Fibroblast of lung (primary cell): ENCODE measurements around the gene RAP1A. TPM values are rescaled to one million over a fixed set of nuclear protein-coding genes. Genes with fewer than 3 reads are reported as not detected.

ENCODE experiments used
- DNase-seq, 2 donors: peaks; one replicate each; pipeline versions ENCODE4 v3.0.0 to v3.0.0-alpha.2; 2010; ENCODE audit warnings: low read depth in 2 of 2
- H2AFZ ChIP-seq: 2 replicates; pipeline ENCODE4 v1.5.1; 2012; ENCODE audit warnings: low read length, control low read depth, inconsistent platforms
- H3K27ac ChIP-seq: 2 replicates; pipeline ENCODE4 v1.5.1; 2011; ENCODE audit warnings: low read length, control low read depth; ENCODE audit not compliant: insufficient read depth
- H3K27me3 ChIP-seq: 2 replicates; pipeline ENCODE4 v1.5.1; 2011; ENCODE audit warnings: mild to moderate bottlenecking, low read length; ENCODE audit not compliant: control insufficient read depth, insufficient read depth
- H3K36me3 ChIP-seq: 2 replicates; pipeline ENCODE4 v1.5.1; 2011; ENCODE audit warnings: low read length; ENCODE audit not compliant: control insufficient read depth, insufficient read depth
- H3K4me1 ChIP-seq: 2 replicates; pipeline ENCODE4 v1.5.1; 2011; ENCODE audit warnings: low read length; ENCODE audit not compliant: control insufficient read depth, insufficient read depth; ENCODE audit errors: extremely low read depth
- H3K4me2 ChIP-seq: 2 replicates; pipeline ENCODE4 v1.5.1; 2011; ENCODE audit warnings: low read length, control low read depth; ENCODE audit not compliant: insufficient read depth; ENCODE audit errors: extremely low read depth
- H3K4me3 ChIP-seq, 4 experiments: fragments of 200-600 bp in 1 of 4; sonication (generic) in 1 of 4; replicated peaks in 1 of 4; 2 replicates each; pipeline ENCODE4 v1.5.1; 2011 to 2016; ENCODE audit warnings: low read length in 4 of 4, low read depth in 3 of 4, mild to moderate bottlenecking in 3 of 4, control low read depth in 2 of 4, inconsistent platforms in 1 of 4, mixed read lengths in 1 of 4; ENCODE audit not compliant: insufficient read depth in 1 of 4; ENCODE audit errors: control extremely low read depth in 1 of 4
- H3K79me2 ChIP-seq: 2 replicates; pipeline ENCODE4 v1.5.1; 2012; ENCODE audit warnings: mild to moderate bottlenecking, low read length, inconsistent platforms; ENCODE audit not compliant: control insufficient read depth, insufficient read depth
- H3K9ac ChIP-seq: 2 replicates; pipeline ENCODE4 v1.5.1; 2011; ENCODE audit warnings: mild to moderate bottlenecking, low read length, control low read depth; ENCODE audit not compliant: insufficient read depth
- H3K9me3 ChIP-seq: 2 replicates; pipeline ENCODE4 v1.5.1; 2012; ENCODE audit warnings: low read depth, low read length; ENCODE audit not compliant: control insufficient read depth, insufficient read depth
- H4K20me1 ChIP-seq: 2 replicates; pipeline ENCODE4 v1.5.1; 2011; ENCODE audit warnings: low read length; ENCODE audit not compliant: control insufficient read depth, insufficient read depth; ENCODE audit errors: extremely low read depth
- EZH2 ChIP-seq: IDR thresholded peaks from 2 replicates; pipeline ENCODE4 v1.5.1; 2012; ENCODE audit warnings: low read length, control low read depth, mild to moderate bottlenecking; ENCODE audit errors: missing control alignments
- polyA plus RNA-seq, 2 donors: library from polyadenylated mRNA; depleted of rRNA in 1 of 2; stranded (reverse) in 1 of 2; unstranded in 1 of 2; fragments of >200 nt; gene quantifications; 2 replicates each; pipeline ENCODE4 v1.2.1, GENCODE V29; 2011 to 2012; ENCODE audit warnings: missing spikeins in 1 of 2
- total RNA-seq: library from RNA; depleted of rRNA; stranded (reverse); fragments of >200 nt; gene quantifications from 2 replicates; pipeline ENCODE4 v1.2.1, GENCODE V29; 2014
- TF ChIP-seq, protein P1 (sequence below), 2 donors: IDR thresholded peaks in 1 of 2; conservative IDR thresholded peaks in 1 of 2; 1 replicate in 1 of 2; 2 replicates in 1 of 2; pipeline ENCODE4 v1.5.1; 2011 to 2012; ENCODE audit warnings: low read length in 2 of 2, control low read depth in 1 of 2, inconsistent platforms in 1 of 2, low read depth in 1 of 2, mild to moderate bottlenecking in 1 of 2

RAP1A gene
- total and polyA plus RNA-seq, 2 donors (not counting 1 experiment from before 2014, with no cell fraction given) = 13.5 to 99.5 TPM

DNA sequence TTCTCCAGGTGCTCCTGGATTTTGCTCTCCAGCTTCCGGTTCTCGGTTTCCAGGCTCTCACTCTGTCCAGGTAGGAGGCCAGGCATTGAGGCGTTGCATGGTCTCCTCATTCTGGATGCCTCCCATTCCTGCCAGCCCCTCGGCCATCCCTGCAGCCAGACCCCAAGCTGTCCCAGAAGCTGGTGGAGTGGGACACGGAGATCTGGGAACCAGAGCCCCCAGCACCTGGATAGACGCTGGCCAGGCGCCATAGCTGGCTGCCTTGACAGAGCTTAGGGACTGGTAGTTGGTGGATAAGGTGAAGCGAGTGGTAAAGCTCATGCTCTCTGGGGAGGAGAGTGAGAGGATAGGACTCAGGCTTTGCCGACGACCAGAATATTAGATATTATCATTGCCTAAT, 29.6 kb downstream of the RAP1A start:
- Histone ChIP-seq H3K79me2 (peaks cover 29% of the 10 kb centered on the region), H3K9ac (no peak overlapping the region), H3K4me2 (no peak overlapping the region), H4K20me1 (no peaks in the 10 kb centered on the region), H3K4me1 (no peaks in the 10 kb centered on the region), H3K27ac (no peak overlapping the region), H3K27me3 (no peaks in the 10 kb centered on the region), H3K4me3 (no peak overlapping the region), H3K9me3 (no peaks in the 10 kb centered on the region), H3K36me3 (no peaks in the 10 kb centered on the region), H2AFZ (no peak overlapping the region)
- no peak for TF ChIP-seq EZH2
- TF ChIP-seq, protein P1, sequence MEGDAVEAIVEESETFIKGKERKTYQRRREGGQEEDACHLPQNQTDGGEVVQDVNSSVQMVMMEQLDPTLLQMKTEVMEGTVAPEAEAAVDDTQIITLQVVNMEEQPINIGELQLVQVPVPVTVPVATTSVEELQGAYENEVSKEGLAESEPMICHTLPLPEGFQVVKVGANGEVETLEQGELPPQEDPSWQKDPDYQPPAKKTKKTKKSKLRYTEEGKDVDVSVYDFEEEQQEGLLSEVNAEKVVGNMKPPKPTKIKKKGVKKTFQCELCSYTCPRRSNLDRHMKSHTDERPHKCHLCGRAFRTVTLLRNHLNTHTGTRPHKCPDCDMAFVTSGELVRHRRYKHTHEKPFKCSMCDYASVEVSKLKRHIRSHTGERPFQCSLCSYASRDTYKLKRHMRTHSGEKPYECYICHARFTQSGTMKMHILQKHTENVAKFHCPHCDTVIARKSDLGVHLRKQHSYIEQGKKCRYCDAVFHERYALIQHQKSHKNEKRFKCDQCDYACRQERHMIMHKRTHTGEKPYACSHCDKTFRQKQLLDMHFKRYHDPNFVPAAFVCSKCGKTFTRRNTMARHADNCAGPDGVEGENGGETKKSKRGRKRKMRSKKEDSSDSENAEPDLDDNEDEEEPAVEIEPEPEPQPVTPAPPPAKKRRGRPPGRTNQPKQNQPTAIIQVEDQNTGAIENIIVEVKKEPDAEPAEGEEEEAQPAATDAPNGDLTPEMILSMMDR (conservative IDR thresholded peaks at IDR 0.05 in 1 of 2, IDR thresholded peaks at IDR 0.05 in 1 of 2; ENCODE audit: low read depth in 1 of 2, low read length in 2 of 2) = no peak
- DNase-seq = no peak

DNA sequence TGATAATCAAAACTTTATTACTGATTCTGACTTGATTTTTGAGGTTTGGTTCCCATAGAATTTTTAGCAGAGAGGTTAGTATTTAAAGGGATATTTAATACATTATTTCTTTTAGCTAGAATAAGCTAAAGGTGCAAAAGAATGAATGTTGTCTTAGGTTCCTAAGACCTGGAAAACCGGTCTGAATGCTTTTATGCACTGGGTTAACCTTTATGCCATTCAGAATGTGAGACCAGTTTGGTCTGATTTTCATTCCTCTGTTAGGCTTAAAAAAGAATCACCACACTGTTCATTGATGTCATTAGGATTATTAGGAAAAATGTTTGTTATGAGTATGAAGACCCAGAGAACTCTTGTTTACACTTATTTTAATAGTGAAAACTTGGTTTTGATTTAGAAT, 30.1 kb downstream of the RAP1A start:
- Histone ChIP-seq H4K20me1 (no peaks in the 10 kb centered on the region), H2AFZ (no peak overlapping the region), H3K9me3 (no peaks in the 10 kb centered on the region), H3K4me1 (no peaks in the 10 kb centered on the region), H3K27ac (no peak overlapping the region), H3K9ac (no peak overlapping the region), H3K27me3 (no peaks in the 10 kb centered on the region), H3K4me3 (no peak overlapping the region), H3K79me2 (peaks cover 26% of the 10 kb centered on the region), H3K4me2 (no peak overlapping the region), H3K36me3 (no peaks in the 10 kb centered on the region)
- TF ChIP-seq, protein P1 (conservative IDR thresholded peaks at IDR 0.05 in 1 of 2, IDR thresholded peaks at IDR 0.05 in 1 of 2; ENCODE audit: low read depth in 1 of 2, low read length in 2 of 2) = no peak
- TF ChIP-seq EZH2 = no peak
- no peak for DNase-seq

DNA sequence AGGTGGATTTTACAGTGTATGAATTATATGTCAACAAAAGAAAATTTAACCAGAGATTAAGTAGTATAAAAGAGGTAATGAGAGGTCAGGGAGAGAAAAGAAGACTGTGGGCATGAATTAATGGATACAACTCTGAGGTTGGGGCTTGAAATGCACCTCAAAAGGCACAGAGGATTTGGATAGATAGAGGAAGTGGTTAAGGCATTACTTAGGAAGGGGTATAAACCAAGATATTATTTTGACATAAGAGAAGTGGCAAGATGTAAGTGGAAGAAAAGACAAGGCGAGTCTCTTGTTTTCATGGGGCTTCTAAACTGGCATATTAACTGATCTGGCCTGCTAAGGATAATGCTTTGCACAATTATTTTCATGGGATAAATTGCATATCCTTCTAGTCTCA, 34.1 kb downstream of the RAP1A start:
- TF ChIP-seq, protein P1 (conservative IDR thresholded peaks at IDR 0.05 in 1 of 2, IDR thresholded peaks at IDR 0.05 in 1 of 2; ENCODE audit: low read depth in 1 of 2, low read length in 2 of 2) = no peak
- TF ChIP-seq EZH2 = no peak
- H3K4me1 ChIP-seq = no peaks in the 10 kb centered on the region
- no peak overlapping the region for H3K4me3 ChIP-seq
- no peak for DNase-seq
- no peak overlapping the region for H3K27ac ChIP-seq
- no peak overlapping the region for H3K9ac ChIP-seq
- no peak overlapping the region for H3K4me2 ChIP-seq
- no peaks in the 10 kb centered on the region for H4K20me1 ChIP-seq
- no peaks in the 10 kb centered on the region for H3K27me3 ChIP-seq
- no peak overlapping the region for H2AFZ ChIP-seq
- peaks cover 22% of the 10 kb centered on the region for H3K79me2 ChIP-seq
- H3K9me3 ChIP-seq = no peaks in the 10 kb centered on the region
- no peaks in the 10 kb centered on the region for H3K36me3 ChIP-seq
